HG02973 (cell line): ENCODE results near the gene PPM1M.

Source experiments
- ATAC-seq: cut with Tn5 transposase; IDR thresholded peaks from one replicate; pipeline ENCODE4 v1.9.1; 2021; ENCODE audit warnings: moderate library complexity; ENCODE audit not compliant: unreplicated experiment

Gene PPM1M

DNA sequence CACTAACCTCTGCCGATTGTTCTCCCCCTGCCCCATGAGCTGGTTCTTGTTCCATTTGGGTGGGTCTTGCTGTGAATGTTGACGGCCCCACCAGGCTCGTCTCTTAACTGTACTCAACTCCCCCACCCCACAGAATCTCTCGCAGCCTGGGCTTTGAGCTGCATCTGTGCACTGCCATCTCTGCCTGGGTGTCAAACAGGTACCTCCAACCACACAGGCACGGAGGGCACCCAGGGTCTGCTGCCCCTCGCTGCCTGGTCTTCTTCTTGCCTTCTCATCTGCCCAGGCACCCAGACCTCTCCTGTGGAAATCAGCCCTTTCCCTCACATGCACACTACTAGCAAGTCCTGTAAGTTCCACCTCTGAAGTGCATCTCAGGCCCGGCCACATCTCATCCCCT lies 30.2 kb upstream of the PPM1M start:
- ATAC-seq: no peak

DNA sequence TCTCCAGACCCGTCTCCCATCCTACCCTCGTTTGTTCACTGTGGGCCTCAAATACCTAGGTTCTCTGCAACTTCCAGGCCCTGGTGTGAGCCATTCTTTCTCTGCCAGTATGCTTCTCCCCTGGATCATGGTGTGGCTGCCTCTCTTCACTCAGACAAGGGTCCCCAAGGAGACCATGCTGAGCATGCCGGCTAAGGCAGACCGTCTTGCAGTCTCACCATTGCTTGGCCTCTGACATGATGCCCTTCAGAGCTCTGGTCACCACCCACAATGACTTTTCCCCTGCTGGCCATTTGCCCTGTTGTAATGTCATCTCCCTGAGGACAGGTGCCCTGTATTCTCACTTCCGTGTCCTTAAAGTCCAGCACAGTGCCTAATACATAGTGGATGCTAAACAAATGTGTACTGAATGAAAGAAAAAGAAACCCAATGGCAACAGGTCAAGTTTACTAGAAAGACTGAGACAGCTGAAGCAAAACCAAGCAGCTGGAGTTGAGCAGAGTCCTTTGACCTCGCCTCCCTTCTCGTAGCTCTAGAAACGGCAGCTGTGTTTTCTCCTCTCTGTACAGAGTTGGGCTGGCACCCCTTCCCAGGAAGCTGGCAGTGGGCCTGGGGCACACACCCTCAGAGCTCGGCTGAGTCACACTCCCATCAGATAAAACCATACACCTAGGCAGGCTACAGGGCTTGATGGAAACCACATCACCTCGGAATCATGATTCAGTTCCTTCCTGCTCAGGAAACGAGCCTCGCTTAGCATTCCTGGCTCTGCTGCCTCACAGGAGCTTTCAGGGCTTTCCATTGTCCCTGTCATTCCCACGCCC lies 28.8 kb upstream of the PPM1M start:
- ATAC-seq: no peak

DNA sequence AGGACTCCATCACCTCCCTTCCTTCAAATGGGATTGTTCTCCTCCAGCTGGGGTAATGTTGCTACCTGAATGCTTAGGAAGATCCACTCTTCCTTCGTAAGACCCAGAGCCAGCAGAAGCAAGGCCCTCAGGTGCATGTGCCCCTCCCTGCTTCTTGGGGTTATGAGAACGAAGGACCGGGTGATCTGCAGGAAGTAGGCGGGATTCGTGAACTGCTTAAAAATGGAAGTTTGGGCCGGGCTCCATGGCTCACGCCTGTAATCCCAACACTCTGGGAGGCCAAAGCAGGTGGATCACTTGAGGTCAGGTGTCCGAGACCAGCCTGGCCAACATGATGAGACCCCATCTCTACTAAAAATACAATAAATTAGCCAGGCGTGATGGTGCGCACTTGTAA lies 28.2 kb upstream of the PPM1M start:
- ATAC-seq: no peak

DNA sequence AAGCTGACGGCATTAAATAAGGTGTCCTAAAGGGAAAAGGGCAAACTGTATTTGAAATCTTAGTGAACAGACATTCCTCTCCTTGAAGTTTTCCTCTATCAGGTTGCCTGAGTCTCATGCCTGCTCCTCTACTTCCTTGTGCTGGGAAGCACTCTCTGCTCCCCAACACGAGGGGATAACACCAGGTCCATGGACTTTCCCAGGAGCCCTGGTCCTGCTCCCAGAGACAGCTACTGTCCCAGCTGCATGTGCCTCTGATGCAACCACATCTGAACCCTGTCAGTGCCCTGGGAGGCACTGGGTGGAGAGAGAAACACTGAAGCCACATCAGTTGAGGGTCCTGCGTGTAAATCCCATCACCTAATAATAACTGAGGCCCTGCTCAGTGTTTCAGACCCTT lies 27.5 kb upstream of the PPM1M start:
- ATAC-seq: no peak

DNA sequence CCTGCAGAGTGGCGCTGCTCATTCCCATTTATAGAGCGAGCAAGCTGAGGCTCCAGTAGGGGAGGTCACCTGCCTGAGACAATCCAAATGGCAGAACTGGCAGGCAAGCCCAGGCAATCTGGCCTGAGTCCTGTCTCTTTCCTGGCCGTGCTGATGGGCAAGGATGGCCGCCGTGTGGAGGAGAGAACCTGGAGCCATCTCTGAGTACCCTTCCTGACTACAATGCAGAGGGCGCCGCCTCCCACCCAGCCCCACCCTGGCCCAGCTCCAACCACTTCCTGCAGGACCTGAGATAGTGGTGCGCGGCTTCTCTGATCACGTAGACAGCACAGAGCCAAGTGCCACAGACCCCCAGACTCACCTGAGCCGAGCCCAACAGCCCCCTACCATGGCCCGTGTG lies 27.1 kb upstream of the PPM1M start:
- ATAC-seq: no peak

DNA sequence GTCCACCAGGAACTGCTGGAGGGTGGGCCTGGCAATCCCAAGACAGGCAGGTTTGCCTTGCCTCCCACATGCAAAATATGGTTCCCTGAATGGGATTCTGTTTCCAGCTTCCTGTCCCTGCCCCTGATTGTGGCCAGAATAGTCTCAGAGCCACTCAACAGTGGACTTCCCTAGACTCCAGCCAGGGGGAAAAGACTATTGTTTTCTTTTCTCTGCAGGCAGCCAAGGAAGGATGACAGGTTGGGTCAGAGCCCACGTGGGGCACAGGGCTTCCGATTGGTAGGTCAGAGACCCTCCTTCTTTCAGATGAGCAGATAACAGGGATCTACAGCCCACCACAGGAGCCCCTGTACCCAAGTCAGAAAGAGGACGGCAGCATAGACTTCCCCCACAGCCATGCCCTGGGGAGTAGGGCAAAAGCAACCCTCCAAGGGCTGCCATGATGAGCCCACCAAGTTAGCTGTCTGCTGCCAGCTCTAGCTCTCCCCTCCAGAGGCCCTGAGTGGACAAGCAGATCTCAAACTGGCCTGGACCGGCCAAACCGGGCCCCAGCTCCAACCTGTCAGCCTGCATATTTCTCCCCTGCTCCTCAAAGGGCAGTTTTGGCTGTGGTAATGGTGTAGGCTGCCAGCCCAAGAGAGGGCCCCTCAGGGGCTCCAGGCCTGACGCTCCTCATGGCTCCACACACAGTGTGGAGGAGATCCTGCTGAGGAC lies 26.5 kb upstream of the PPM1M start:
- no peak for ATAC-seq

DNA sequence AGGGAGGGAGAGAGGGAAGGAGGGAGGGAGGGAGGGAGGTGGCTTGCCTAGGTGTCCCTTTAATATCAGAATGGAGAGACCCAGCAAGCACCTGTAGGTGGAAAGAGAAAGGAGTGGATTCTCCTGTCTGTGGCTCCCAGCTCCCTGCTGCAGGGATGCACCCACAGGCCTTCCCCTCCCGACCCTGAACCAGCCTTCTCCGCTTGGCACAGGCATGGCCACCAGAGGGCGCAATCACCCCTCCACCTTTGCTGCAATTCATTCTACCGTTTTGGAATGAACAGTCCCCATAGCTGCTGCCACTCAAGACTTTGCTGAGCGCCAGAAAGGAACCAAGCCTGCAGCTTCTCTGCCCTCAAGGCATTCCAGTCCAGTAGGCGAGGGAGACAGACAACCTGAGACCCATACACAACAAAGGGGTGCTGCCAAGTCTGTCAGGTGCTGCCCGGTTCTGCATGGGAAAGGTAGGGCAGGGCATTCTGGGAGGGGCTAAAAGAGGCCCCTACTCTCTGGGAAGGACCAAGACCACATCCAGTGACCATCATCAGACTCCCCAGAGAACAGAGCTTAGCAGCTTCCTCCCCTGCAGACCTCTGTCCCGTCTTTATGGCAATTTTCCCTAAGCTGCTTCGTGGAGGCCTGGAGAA lies 25.1 kb upstream of the PPM1M start:
- peak; percentile 45 for ATAC-seq

DNA sequence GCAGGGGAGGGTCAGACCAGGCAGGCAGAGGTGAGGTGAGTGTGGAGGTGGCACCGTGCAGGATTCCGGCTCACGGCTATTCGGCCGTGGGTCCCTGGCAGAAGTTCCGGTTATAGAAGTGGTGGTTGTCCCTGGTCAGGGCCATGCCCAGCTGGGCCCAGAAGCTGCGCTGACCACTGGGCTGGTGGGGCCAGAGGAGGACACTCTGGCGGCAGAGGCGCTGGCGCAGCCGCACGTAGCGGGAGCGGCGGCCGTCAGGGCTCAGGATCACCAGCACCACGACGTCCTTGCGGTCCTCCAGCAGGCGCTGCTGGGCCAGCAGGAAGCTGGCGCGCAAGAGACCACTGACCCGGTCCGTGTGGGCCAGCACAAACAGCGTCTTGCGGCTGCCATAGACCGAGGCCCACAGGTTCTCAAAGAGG lies 24.4 kb upstream of the PPM1M start:
- ATAC-seq: no peak

DNA sequence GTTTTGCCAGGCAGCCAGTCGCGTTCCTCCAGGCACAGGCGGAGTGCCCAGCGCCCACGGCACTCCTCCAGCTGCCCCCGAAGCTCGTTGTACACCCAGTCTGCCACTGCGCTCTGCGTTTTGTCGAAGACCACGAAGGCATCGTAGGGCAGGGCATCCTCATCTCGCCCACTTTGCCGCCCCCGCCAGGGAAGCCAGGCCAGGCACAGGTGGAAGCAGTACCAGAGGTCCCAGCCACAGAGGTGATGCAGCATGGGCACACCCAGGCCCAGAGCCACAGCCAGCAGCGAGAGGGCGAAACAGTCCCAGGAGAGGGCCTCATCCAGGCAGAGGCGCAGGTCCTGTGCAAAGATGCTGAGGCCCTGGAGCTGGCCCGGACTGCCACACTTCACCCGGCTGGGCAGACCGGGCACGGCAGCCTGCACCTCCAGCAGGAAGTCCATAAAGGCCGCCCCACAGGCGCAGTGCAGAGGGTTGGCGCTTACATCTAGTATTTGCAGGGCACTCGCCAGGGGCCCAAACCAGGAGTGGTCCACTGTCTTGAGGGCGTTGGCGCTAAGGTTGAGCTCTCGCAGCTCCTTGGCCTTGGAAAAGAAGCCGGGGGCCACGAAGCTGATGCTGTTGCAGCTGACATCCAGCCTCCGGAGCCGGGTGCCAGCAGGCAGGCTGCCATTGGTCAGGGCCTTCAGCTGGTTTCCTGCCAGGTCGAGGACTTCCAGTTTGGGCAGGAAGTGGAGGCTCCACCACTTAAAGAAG lies 23.8 kb upstream of the PPM1M start:
- ATAC-seq: no peak

DNA sequence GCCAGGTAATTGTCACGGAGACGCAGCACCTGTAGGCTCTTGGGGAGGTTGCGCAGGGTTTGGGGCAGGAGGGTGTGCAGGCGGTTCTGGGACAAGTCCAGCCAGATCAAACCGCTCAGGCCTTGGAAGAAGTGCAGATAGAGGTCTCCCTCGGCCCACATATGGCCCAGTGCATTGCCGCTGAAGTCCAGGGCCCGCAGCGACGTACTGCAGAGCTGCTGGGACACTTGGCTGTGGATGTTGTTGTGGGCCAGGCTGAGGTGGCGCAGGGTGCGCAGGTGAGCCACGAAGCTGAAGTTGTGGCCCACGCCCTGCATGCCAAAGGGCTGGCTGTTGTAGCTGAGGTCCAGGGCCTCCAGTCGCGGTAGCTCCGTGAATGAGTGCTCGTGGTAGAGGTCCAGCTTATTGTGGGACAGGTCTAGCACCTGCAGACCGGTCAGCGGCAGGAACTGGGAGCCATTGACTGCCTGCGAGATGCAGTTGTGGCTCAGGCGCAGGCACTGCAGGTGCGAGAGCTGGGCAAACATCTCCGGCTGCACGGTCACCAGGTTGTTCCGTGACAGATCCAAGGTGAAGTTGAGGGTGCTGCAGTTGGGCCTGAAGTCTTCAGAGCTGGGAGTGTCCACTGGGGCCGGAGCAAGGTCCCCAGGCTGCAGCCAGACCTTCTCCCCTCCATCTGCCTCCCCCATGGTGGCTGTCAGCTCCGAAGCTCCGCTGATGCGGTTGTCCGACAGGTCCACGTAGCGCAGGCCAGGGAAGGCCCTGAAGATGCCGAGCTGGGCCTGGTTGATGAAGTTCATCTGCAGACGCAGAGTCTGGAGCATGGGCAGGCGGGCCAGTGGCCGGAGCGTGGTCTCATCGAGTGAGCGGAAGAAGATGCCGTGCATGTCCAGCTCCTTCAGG lies 23.0 kb upstream of the PPM1M start:
- no peak for ATAC-seq

DNA sequence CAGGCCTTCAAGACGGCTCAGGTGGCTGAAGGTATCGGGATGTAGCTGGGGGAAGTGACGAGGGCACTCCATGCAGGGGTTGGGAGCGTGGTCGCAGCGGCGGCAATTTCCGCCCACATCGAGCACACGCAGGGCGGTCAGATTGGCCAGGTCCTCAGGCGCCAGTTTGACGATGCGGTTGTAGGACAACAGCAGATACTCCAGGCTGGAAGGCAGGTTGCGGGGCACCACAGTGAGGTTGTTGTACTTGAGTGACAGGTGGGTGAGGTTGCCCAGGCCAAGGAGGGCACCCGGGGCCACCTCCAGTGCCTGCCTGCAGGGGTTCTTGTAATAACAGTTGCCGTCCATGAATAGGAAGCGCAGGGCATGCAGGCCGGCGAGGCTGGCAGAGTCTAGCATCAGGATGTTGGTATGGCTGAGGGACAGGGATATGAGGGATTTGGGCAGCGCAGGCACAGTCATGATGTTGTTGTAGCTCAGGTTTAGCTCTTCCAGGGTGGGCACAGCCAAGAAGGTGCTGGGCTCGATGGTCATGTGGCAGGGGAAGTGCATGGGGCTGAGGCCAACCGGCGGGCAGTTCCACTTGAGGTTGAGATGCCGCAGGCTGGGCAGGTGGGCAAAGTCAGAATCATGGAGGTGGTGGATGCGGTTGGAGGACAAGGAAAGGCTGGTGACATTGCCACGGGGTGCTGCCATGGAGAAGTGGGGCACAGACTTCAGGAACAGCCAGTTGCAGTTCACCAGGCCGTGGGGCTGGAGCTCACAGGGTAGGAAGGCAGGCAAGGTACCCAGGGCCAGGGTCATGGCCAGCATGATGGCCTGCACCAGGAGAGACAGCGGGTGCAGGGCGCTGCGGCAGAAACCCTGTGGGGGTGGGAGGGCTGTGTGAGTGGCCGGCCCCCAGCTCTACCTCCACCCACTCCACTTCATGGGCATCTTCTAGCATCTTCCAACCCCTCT lies 21.8 kb upstream of the PPM1M start:
- no peak for ATAC-seq

DNA sequence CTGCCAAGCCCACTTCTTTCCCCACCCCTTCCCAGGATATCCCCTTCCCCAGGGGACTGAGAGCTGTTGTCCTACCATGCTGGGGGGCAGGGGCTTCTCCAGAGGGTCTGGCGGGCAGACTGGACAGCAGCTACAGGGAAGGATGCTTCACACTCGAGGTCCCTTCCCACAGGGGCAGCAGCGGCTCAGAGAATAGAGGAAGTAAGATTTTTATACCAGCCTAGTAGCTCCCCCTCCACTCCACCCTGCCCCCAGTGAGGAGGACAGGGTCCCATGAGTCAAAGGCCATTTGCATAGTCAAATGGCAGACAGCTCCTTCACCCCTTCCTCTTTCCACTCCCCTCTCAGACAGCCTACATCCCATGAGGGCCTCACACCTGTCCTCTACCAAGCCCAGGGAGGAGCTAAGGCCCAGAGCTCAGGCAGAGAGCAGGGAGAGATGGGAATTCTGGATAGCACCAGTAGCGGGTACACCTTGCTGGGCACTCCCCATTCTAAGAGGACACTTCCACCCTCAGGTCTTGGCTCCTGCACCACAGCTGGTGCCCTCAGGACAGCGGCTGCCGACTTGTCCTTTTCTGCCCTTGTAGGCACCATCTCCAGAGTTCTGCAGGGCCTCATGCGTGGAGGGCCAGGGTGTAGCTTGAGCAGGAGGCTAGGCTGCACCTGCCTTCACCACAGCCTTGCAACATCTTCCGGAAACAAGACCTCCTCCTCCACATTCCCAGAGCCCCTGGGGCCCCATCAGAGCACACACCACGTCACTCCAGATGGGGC lies 19.9 kb upstream of the PPM1M start, which contains the start of gene TLR9:
Gene TLR9 (minus strand): TSS at position 194 of the 777 bp plus-strand sequence. CDS start 116 bp downstream, at position 78.
- ATAC-seq: peak; percentile 58

DNA sequence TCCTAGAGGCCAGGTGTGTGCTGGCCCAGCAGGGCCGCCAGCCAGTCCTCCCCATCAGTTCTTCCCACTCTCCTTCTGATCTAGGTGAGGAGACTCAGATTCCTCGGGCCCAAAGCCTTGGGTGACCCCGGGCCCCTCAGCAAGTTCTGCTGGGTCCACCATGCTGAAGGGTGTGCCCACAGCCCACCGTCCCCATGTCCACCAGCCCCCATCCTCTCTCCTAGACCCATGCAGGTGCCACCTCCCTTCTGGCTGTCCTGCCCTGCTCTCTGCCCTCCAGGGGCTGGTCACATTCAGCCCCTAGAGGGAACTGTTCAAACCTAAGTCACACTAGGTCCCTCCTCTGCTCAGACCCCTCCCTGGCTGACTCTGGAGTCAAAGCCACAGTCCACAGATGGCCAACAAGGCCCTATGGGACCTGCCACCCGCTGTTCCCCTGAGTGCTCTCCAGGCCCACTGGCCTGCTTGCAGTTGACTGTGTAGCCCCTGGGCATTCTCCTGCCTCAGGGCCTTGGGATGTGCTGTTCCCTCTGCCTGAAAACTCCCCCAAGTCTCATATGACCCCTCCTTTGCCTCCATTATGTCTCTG lies 19.2 kb upstream of the PPM1M start:
- ATAC-seq: peak; percentile 10

DNA sequence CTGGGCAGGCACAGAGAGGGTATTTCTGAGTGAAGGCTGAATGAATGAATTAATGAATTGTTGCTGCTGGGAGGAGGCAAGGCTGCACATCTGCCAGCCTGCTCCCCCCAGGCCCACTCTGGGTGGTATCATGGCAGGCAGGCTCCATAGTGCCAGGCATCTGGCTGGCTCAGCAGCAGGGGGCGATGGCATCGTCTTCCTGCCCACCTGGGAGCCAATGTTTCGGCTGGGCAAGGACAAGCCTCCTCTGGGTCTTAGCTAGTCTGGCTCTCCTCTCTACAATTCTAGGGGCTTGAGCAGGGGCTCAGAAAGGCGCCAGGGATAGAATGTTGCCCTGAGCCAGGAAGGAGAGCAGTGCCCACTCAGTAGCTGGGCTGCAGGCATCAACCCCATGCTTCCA lies 18.4 kb upstream of the PPM1M start:
- no peak for ATAC-seq

DNA sequence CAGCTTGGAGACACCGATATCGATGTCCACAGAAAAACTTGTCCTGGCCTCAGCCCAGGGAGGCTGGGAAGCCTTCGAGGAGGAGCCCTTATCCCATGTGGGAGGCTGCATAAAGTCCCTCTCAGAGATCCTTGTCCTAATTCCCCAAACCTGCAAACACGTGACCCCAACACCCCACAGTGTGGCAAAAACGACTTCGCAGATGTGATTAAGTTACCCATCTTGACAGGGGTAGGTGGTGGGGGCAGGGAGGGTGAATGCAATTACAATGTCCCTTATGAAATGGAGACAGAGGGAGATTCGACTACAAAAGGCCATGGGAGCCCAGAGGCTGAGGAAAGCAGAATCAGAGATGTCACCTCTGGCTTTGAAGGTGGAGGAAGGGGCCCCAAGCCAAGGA lies 17.8 kb upstream of the PPM1M start:
- ATAC-seq: no peak

DNA sequence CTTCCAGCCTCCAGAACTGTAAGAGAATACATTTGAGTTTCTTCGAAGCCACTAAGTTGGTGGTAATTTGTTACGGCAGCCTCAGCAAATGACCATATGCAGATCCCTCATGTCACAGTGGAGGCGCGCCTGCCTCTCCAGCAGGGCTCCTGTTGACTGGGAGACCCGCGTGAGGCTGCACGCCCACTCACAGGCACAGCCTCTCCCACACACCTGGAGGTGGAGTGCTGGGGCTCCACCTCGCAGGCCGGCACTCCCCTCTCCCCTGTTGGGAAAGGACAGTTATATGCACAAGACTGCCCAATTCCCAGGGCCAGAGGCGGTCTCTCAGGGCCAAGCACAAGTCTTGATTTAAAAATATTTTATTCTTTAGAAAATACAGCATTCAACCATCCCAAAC lies 17.3 kb upstream of the PPM1M start:
- ATAC-seq: no peak

DNA sequence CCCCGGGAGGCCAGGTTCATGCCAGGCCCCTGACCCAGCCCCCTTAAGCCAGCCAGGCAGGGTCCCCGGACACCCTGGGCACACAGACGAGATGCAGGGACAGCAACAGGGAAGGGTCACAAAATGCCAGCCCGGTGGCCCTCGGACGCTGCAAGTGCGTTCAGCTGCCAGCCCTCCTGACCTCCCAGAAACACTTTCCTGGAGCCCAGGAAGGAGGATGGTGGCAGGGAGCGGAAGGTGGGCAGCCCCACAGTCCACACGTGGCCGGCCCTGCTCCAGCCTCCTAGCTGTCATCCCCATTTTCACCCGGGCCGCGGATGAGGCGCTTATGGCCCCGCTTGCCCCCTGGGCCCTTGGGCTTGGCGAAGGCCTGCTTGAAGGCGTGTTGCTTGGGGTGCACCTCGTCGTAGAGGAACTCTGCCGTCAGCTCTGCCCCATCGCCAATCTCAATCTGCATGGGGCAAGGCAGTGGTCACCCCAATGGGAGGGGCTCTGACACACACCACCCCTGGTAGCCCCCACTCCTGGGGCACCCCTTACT lies 16.7 kb upstream of the PPM1M start:
- ATAC-seq: no peak

DNA sequence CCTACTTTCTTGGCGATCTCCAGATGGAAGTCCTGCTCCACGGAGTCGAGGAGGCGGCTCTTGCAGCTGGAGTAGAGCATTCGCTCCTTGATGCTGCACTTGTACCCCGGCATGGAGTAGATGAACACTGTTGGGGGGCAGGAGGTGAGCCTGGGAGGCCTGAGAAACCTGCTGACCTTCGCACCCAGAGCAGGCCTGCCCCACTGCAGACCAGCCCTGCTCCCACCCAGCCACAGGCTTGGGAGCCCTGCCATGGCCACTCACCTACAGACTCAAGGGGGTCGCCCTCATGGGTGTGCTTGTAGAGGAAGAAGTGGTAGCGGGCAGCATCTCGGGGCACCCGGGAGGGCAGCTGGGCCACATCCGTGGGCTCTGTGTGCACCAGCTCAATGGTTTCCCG lies 15.9 kb upstream of the PPM1M start:
- no peak for ATAC-seq
